Measurements from ENCODE around the gene WBP1. TPM values are rescaled to one million over a fixed set of nuclear protein-coding genes. Genes with fewer than 3 reads are reported as not detected.
A peak's percentile ranks its signal among the peaks of the same experiment; 100 is the strongest.
"Not testable (repeated sequence)": the region's sequence is repeated elsewhere in the genome, so short reads cannot be mapped to it uniquely, and the experiment has no call there.

WBP1 gene
- total RNA-seq, 1 donor from 2014 or later = 47.7 TPM

- no peak for DNase-seq (ENCODE audit: low spot score)
- intact Hi-C loops (cut with DNase I) = no loop called here
Observed at GRCh38 chr2:74472945-74473258, 14.7 kb downstream of the WBP1 start.

- no peak for DNase-seq (ENCODE audit: low spot score)
- intact Hi-C loops (cut with DNase I) = no loop called here
Observed at GRCh38 chr2:74474481-74474880, 16.2 kb downstream of the WBP1 start.

- DNase-seq (ENCODE audit: low spot score) = no peak
- intact Hi-C loops (cut with DNase I) = no loop called here
Observed at GRCh38 chr2:74474899-74475298, 16.7 kb downstream of the WBP1 start.

GRCh38 chr2:74481431-74481830, 23.2 kb downstream of the WBP1 start:
- intact Hi-C loops (cut with DNase I) = no loop called here
- DNase-seq (ENCODE audit: low spot score) = no peak

- DNase-seq (ENCODE audit: low spot score) = no peak
- intact Hi-C loops (cut with DNase I) = loop anchor here (1.0 kb wide), 1 partner anchor 47 kb away; the partner anchor contains the start of genes AUP1 and HTRA2
Observed at GRCh38 chr2:74481961-74482800, 23.9 kb downstream of the WBP1 start.

- peak; percentile 97 for DNase-seq (ENCODE audit: low spot score)
Observed at GRCh38 chr2:74482801-74483674, 24.8 kb downstream of the WBP1 start, which contains the start of the genes CCDC142 and TTC31. Gene CCDC142 (minus strand): TSS chr2:74482998. CDS start chr2:74482837, 161 bp downstream. Gene TTC31 (plus strand): TSS chr2:74483081. CDS start chr2:74483096, 15 bp downstream.

GRCh38 chr2:74483675-74484164, 25.5 kb downstream of the WBP1 start:
- not testable (repeated sequence) for DNase-seq (ENCODE audit: low spot score)
- intact Hi-C loops (cut with DNase I) = loop anchor here (1.0 kb wide), 2 partner anchors 29 to 104 kb away; no protein-coding TSS in a partner anchor

More at GRCh38 chr2:74482801-74483674, 24.8 kb downstream of the WBP1 start, which contains the start of the genes CCDC142 and TTC31:
- intact Hi-C loops (cut with DNase I) = loop anchor here (1.0 kb wide), 3 partner anchors 29 to 104 kb away; partner anchors contain the start of genes AUP1 and HTRA2

- intact Hi-C loops (cut with DNase I) = no loop called here
- no peak for DNase-seq (ENCODE audit: low spot score)
Observed at GRCh38 chr2:74486141-74486540, 27.9 kb downstream of the WBP1 start.

GRCh38 chr2:74488643-74489481, 30.6 kb downstream of the WBP1 start:
- intact Hi-C loops (cut with DNase I) = no loop called here
- DNase-seq (ENCODE audit: low spot score) = no peak

GRCh38 chr2:74489906-74490305, 31.7 kb downstream of the WBP1 start:
- DNase-seq (ENCODE audit: low spot score) = no peak
- intact Hi-C loops (cut with DNase I) = no loop called here

- DNase-seq (ENCODE audit: low spot score) = no peak
- intact Hi-C loops (cut with DNase I) = no loop called here
Observed at GRCh38 chr2:74491648-74492544, 33.7 kb downstream of the WBP1 start.

- intact Hi-C loops (cut with DNase I) = no loop called here
- DNase-seq (ENCODE audit: low spot score) = no peak
Observed at GRCh38 chr2:74493546-74493945, 35.3 kb downstream of the WBP1 start.

- no peak for DNase-seq (ENCODE audit: low spot score)
- intact Hi-C loops (cut with DNase I) = no loop called here
Observed at GRCh38 chr2:74495440-74495839, 37.2 kb downstream of the WBP1 start.

- intact Hi-C loops (cut with DNase I) = no loop called here
- DNase-seq (ENCODE audit: low spot score) = no peak
Observed at GRCh38 chr2:74496997-74497776, 38.9 kb downstream of the WBP1 start.

- intact Hi-C loops (cut with DNase I) = no loop called here
Observed at GRCh38 chr2:74497777-74498499, 39.7 kb downstream of the WBP1 start.

GRCh38 chr2:74498500-74499266, 40.4 kb downstream of the WBP1 start:
- DNase-seq (ENCODE audit: low spot score) = no peak
- intact Hi-C loops (cut with DNase I) = no loop called here

More at GRCh38 chr2:74497777-74498499, 39.7 kb downstream of the WBP1 start:
- no peak for DNase-seq (ENCODE audit: low spot score)

Data from cardiac septum (tissue), 1 donor.